ENCODE results near the gene GALNTL6. TPM values are rescaled to one million over a fixed set of nuclear protein-coding genes. Genes with fewer than 3 reads are reported as not detected.

Gene GALNTL6
- total RNA-seq, 1 experiment from 2014 or later = not detected

- TF ChIP-seq ATF3 (IDR thresholded peaks at IDR 0.05) = no peak
- TF ChIP-seq EGR1 (IDR thresholded peaks at IDR 0.05; ENCODE audit: low read depth) = no peak
- no peak for TF ChIP-seq ELF1 (IDR thresholded peaks at IDR 0.05; ENCODE audit: borderline replicate concordance, low read depth)
- no peak for TF ChIP-seq TCF7L2 (IDR thresholded peaks at IDR 0.05; ENCODE audit: borderline replicate concordance, extremely low read depth, insufficient read depth, insufficient read length)
- no peak for TF ChIP-seq SRF (IDR thresholded peaks at IDR 0.05; ENCODE audit: low read depth)
- no peak for TF ChIP-seq REST (IDR thresholded peaks at IDR 0.05; ENCODE audit: low read depth)
- no peak for TF ChIP-seq SIN3A (IDR thresholded peaks at IDR 0.05; ENCODE audit: low read depth)
- TF ChIP-seq, protein P1, sequence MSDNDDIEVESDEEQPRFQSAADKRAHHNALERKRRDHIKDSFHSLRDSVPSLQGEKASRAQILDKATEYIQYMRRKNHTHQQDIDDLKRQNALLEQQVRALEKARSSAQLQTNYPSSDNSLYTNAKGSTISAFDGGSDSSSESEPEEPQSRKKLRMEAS (IDR thresholded peaks at IDR 0.05) = no peak
- no peak for TF ChIP-seq ZNF274 (IDR thresholded peaks at IDR 0.05; ENCODE audit: low read depth, low read length)
- no peak for TF ChIP-seq CEBPB (IDR thresholded peaks at IDR 0.05; ENCODE audit: low read depth)
- no peak for TF ChIP-seq EZH2phosphoT487 (IDR thresholded peaks at IDR 0.05; ENCODE audit: borderline replicate concordance)
- TF ChIP-seq EZH2 (IDR thresholded peaks at IDR 0.05) = no peak
- ChIA-PET CTCF (no interaction called here), POLR2A (no interaction called here), RAD21 (ENCODE audit: low non-redundant PET in 1 of 2, low total read pairs in 2 of 2, uncharacterized antibody in 2 of 2, unreplicated experiment in 2 of 2) (no interaction called here)
- no peaks in the 10 kb centered on the region for H4K20me1 ChIP-seq (ENCODE audit: insufficient read depth)
- H3K27ac ChIP-seq (ENCODE audit: low read depth, low read length) = no peak overlapping the region
- no peaks in the 10 kb centered on the region for H3K79me2 ChIP-seq (ENCODE audit: insufficient read depth, low read length)
- no peaks in the 10 kb centered on the region for H3K4me1 ChIP-seq (ENCODE audit: control insufficient read depth in 1 of 2, insufficient read depth in 2 of 2, low read length in 2 of 2)
- no peak overlapping the region for H3K4me2 ChIP-seq (ENCODE audit: low read length)
- H3K4me3 ChIP-seq (replicated peaks in 1 of 2; ENCODE audit: low read depth in 1 of 2, low read length in 2 of 2) = no peak overlapping the region
- ATAC-seq (no peak), DNase-seq (ENCODE audit: low read depth, low spot score) (no peak)
- no peak overlapping the region for H3K9ac ChIP-seq (ENCODE audit: low read length)
- H2AFZ ChIP-seq (ENCODE audit: low read depth, low read length, poor library complexity, severe bottlenecking) = no peak overlapping the region
- H3K36me3 ChIP-seq (ENCODE audit: control insufficient read depth in 1 of 2, insufficient read depth in 2 of 2, low read length in 2 of 2) = no peaks in the 10 kb centered on the region
- no peaks in the 10 kb centered on the region for H3K9me3 ChIP-seq (ENCODE audit: control insufficient read depth in 1 of 2, insufficient read depth in 1 of 2, low read depth in 1 of 2, low read length in 2 of 2)
- H3K9me2 ChIP-seq (ENCODE audit: insufficient read depth) = no peaks in the 10 kb centered on the region
- no TSS peak for BruUV-seq (replicated peaks)
- intact Hi-C loops (cut with micrococcal nuclease) = no loop called here
- H3K27me3 ChIP-seq (ENCODE audit: insufficient read depth, low read length) = no peaks in the 10 kb centered on the region
Observed at GRCh38 chr4:172698256-172698655, 885.1 kb downstream of the GALNTL6 start.
